ENCODE results near the gene FOXB1.

The FOXB1 gene

DNA sequence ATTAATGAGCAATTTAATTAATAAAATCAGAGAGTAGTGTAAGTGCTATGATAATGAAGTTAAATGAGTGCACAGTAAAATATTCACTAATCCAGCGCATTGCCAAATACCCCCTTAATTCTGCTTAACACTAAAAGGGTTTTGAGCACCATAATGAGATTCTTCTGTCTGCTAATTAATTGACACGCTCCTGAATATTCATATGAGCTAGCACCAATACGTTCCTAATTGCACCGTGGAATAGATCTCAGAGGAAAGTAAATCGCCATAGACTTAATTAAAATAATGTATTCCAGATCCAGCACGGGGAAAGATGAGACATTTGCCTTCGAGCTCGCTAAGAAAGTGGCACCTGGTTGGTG is 9.6 kb upstream of the FOXB1 start:
- TF ChIP-seq, protein P1, sequence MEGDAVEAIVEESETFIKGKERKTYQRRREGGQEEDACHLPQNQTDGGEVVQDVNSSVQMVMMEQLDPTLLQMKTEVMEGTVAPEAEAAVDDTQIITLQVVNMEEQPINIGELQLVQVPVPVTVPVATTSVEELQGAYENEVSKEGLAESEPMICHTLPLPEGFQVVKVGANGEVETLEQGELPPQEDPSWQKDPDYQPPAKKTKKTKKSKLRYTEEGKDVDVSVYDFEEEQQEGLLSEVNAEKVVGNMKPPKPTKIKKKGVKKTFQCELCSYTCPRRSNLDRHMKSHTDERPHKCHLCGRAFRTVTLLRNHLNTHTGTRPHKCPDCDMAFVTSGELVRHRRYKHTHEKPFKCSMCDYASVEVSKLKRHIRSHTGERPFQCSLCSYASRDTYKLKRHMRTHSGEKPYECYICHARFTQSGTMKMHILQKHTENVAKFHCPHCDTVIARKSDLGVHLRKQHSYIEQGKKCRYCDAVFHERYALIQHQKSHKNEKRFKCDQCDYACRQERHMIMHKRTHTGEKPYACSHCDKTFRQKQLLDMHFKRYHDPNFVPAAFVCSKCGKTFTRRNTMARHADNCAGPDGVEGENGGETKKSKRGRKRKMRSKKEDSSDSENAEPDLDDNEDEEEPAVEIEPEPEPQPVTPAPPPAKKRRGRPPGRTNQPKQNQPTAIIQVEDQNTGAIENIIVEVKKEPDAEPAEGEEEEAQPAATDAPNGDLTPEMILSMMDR (IDR thresholded peaks at IDR 0.05; ENCODE audit: insufficient read depth, low read depth, low read length, missing control alignments): no peak
- DNase-seq (ENCODE audit: low read depth): no peak
- no peak overlapping the region for H3K4me3 ChIP-seq (ENCODE audit: low read length)

GRCh38 chr15:59994888-59995557 is 9.1 kb upstream of the FOXB1 start:
- no peak for DNase-seq (ENCODE audit: low read depth)
- TF ChIP-seq, protein P1 (IDR thresholded peaks at IDR 0.05; ENCODE audit: insufficient read depth, low read depth, low read length, missing control alignments): no peak
- no peak overlapping the region for H3K4me3 ChIP-seq (ENCODE audit: low read length)

- H3K4me3 ChIP-seq (ENCODE audit: low read length): no peak overlapping the region
- TF ChIP-seq, protein P1 (IDR thresholded peaks at IDR 0.05; ENCODE audit: insufficient read depth, low read depth, low read length, missing control alignments): no peak
- DNase-seq (ENCODE audit: low read depth): no peak
Measured at GRCh38 chr15:59995568-59996297, 8.4 kb upstream of the FOXB1 start.

DNA sequence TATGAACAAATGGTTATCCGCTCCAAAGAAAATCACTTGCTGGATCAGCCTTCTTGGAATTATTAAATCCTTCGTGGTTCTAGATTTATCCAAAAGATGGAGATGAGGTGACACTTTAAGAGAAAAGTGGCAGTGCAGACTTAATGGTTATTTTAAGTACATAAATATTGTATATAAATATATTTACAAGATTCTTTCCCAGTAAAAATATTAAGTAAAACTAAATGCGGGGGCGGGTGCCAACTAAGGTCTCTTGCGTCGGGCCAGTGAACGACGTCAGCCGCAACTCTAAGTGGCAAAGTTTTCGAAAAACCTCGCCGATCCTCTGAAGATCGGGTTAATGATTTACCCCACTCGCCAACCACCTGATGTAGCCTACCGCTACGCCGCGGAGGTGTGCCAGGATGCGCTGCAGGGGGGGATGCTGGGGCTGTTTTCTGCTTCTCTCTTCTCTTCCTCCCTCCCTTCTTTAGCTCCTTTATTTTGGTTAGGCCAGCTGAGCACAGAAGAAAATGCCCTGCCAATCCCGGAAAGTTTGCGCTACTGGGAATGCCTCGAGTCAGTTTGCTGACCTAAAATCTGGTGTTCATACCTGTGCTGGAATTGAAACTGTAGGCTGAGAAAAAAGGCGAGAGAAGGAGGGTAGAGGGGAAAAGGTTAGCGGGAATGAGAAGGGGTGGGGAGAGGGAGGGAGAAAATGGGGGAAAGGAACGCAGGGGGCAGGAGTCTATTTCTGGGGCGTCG is 7.6 kb upstream of the FOXB1 start:
- TF ChIP-seq, protein P1 (IDR thresholded peaks at IDR 0.05; ENCODE audit: insufficient read depth, low read depth, low read length, missing control alignments): no peak
- no peak for DNase-seq (ENCODE audit: low read depth)
- H3K4me3 ChIP-seq (ENCODE audit: low read length): no peak overlapping the region

GRCh38 chr15:59997070-59997701 is 6.9 kb upstream of the FOXB1 start:
- H3K4me3 ChIP-seq (ENCODE audit: low read length): no peak overlapping the region
- peak; percentile 36 for DNase-seq (ENCODE audit: low read depth)
- TF ChIP-seq, protein P1 (IDR thresholded peaks at IDR 0.05; ENCODE audit: insufficient read depth, low read depth, low read length, missing control alignments): no peak

GRCh38 chr15:59998305-59998949 is 5.7 kb upstream of the FOXB1 start:
- H3K4me3 ChIP-seq (ENCODE audit: low read length): no peak overlapping the region
- TF ChIP-seq, protein P1 (IDR thresholded peaks at IDR 0.05; ENCODE audit: insufficient read depth, low read depth, low read length, missing control alignments): no peak
- DNase-seq (ENCODE audit: low read depth): no peak
